Measurements from ENCODE around the gene PCP2.

The PCP2 gene

DNA sequence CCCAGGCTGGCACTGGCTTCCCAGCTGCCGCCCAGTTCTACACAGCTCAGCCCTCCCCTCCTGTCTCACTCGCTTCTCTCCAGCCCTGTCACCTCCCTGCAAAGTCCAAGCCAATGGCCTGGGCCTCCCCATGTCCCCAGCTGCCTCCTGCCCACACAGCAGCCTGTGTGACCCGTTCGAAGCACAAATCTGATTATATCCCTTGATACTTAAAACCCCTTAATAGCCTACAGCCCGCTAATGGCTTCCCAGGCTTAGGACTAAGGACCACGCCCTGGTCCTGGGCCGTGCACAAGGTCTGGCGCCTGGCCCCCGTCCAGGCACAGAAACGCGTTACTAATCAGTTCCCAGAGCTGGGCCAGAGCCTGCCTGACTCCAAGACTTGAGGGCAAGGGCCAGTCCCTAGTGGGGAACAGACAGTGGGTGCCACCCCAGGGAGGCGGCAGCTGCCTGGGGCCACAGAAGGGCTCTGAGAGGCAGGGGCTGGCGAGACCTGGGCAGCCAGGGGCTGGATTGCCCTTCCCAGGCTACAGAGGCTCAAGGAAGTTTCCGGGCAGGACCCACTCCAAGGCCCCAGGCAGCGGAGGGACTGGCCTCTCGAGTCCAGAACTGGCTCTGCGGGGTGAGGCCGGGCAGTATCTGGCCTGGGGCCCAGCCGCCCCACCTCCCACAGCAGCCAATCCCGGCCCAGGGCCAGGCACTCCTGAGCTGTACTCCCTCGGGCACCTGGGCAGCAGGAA, 14.6 kb downstream of the PCP2 start:
- no peak for DNase-seq

DNA sequence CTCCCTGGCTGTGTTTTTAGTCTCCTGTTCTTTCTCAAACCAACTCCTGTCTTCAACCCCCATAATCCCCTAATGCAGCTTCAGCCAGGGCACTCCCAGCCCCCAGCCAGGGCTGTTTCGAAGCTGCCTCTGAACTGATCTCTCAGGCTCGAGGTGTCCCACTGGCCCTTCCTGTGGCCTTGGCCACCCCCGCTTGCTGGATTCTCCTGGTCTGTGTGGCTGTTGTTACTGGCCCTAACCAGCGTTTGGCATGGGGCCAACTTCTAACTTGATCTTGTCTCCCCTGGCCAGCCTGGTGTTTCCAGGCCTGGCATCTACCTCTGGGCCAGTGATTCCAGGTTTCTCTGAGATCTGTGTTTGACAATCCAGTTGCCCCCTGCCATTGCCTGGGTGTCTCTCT, 15.2 kb downstream of the PCP2 start:
- no peak for DNase-seq

- DNase-seq, result no peak
Measured at GRCh38 chr19:7617735-7618134, 15.8 kb downstream of the PCP2 start.

GRCh38 chr19:7617172-7617571, 16.3 kb downstream of the PCP2 start:
- DNase-seq, result no peak

DNA sequence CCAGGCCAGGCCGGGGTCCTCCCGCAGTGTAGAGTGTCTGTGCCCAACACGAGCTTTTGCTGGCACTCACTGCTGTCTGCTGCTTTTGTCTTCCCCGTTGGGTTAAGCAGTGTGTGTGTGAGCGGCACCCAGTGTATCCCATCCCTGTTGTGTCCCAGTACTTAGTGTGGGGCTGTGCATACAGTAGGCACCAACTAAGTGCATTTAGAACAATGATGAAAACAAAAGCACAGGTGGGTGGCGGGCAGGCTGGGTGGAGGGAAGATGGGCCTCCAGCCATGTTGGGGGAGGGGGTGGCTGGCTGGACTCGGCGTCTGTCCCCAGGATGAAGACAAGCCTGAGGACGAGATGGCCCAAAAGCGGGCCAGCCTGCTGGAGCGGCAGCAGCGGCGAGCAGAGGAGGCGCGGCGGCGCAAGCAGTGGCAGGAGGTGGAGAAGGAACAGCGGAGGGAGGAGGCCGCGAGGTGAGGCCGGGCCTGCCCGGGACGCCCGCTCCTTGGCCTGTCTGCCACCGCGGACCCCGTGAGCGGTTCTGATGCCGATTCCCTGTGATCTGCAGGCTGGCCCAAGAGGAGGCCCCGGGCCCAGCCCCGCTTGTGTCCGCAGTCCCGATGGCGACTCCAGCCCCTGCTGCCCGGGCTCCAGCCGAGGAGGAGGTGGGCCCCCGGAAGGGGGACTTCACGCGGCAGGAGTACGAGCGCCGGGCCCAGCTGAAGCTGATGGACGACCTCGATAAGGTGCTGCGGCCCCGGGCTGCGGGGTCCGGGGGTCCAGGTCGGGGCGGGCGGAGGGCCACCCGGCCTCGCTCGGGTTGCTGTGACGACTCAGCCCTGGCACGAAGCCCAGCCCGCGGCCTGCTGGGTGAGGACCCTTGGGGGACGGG, 18.4 kb downstream of the PCP2 start:
- DNase-seq, result no peak

- no peak for DNase-seq
Measured at GRCh38 chr19:7612282-7613274, 20.9 kb downstream of the PCP2 start.

DNA sequence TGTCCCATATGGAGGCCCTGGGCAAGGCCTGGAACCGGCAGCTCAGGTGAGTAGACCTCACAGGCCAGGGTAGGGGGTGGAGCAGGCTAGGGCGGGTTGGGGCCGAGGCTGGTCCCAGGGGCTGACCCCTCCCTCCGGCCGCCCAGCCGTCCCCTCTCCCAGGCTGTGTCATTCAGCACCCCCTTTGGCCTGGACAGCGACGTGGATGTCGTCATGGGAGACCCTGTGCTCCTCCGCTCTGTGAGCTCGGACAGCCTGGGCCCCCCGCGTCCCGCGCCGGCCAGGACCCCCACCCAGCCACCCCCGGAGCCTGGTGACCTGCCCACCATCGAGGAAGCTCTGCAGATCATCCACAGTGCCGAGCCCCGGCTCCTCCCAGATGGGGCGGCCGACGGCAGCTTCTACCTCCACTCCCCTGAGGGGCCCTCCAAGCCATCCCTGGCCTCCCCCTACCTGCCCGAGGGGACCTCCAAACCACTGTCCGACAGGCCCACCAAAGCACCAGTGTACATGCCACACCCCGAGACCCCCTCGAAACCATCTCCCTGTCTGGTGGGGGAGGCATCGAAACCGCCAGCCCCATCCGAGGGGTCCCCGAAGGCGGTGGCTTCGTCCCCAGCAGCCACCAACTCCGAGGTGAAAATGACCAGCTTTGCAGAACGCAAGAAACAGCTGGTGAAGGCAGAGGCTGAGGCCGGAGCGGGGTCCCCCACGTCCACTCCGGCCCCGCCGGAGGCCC, 21.8 kb downstream of the PCP2 start:
- no peak for DNase-seq

- DNase-seq, result no peak
Measured at GRCh38 chr19:7610491-7611240, 22.9 kb downstream of the PCP2 start.

GRCh38 chr19:7607874-7608560, 25.5 kb downstream of the PCP2 start:
- no peak for DNase-seq

DNA sequence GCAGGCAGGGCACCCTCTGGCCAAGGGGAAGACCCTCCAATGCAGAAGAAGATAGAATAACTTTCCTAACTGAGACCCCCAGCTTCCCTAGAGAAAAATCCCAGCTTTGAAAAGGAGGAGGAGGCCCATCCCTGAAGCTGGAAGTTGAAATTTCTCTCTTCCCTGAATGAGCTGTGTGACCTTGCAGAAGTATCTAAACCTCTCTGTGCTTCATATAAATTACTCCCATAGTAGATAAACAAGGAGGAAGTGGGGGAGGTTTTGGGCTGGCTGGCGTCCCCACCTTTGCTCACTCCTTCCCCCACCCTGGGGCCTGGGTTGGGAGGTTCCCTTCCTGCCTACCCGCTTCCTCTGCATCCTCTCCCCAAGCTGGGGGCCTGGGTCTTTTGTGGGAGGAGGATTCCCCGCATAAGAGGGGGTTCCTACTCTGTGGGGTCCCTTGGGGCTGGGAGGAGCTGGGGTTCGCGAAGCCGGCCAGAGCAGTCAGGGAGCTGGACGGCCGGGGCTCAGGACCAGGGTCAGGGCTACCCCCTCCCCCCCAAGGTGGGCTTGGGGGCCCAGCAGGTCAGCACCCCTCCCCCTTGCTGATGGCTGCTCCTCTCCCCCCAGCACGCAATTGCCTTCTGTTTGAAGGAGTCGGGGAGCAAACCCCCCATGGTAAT, 26.2 kb downstream of the PCP2 start:
- DNase-seq, result no peak

DNA sequence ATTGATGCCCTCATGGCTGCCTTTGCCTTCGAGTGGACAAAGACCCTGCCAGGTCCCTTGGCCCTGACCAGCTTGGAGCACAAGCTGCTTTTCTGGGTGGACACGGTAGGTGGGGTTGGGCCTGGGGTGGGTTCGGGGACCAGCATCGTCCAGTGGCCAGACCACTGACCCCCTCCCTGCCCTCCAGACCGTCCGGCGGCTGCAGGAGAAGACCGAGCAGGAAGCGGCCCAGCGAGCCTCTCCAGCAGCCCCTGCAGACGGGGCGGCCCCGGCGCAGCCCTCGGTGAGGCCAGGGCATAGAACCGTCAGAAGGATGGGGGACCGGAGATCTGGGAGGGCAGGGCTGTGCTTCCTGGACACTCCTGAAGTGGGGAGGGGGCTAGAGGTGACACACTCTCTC, 27.2 kb downstream of the PCP2 start:
- no peak for DNase-seq

GRCh38 chr19:7605490-7606222, 27.9 kb downstream of the PCP2 start:
- no peak for DNase-seq

DNA sequence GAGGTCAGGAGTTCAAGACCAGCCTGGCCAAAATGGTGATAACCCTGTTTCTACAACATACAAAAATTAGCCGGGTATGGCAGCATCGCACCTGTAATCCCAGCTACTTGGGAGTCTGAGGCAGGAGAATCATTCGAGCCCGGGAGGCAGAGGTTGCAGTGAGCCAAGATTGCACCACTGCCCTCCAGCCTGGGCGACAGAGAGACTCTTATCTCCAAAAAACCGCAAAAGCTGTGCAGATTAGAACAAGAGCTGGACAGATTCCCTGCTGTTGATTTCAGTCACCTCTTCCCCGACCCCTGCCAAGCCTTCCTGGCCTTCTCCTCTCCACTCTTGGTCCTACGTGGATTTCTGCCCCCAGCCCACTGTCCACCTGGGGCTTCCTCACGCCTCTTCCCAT, 29.6 kb downstream of the PCP2 start:
- no peak for DNase-seq

DNA sequence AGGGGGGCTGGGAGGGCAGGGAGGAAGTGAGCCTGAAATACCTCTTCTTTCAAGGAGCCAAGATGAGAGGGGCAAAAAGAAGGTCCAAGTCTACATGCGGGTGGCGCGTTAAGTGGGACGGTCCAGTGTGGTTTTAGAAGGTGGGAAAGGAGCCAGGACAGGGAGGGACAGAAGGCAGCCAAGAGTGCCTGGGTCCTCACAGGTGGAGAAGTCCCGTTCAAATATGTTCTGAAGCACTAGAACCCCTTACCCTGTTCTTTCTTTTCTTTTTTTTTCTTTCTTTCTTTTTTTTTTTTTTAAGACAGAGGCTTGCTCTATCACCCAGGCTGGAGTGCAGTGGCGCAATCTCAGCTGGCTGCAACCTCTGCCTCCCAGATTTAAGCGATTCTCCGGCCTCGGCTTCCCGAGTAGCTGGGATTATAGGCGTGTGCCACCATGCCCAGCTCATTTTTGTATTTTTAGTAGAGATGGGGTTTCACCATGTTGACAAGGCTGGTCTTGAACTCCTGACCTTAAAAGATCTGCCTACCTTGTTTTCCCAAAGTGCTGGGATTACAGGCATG, 30.5 kb downstream of the PCP2 start:
- no peak for DNase-seq

DNA sequence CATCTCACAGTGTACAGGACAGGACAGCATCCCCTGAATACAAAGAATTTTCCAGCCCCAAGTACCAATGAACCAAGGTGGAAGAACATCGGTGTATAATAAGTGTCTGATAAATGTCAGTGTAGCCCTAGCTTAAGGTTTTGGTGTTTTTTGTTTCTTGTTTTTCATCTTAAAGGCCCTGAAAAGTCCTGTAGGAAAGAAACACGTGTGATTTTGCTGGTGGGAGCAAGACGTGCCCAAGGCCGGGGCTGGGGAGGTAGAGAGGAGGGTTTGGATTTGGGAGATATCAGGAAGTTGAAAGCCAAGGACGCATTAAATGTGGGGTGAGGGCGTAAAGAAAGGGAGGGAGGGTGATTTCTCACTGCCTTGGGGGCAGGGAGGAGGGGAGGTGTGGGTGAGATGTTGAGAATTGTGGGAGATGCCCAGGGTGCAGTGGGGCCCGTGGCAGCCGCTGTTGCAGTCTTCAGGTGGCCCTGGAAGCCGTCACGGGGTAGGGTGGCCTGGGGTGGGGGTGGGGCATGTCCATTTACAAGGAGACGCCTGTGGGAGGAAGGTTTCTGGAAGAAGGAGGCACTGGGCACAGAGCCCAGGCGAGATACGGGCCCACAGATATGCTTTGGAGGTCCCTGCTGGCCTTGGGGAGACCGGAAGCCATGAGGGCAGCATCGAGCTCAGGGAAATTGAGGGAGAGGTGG, 31.1 kb downstream of the PCP2 start:
- DNase-seq, result no peak

DNA sequence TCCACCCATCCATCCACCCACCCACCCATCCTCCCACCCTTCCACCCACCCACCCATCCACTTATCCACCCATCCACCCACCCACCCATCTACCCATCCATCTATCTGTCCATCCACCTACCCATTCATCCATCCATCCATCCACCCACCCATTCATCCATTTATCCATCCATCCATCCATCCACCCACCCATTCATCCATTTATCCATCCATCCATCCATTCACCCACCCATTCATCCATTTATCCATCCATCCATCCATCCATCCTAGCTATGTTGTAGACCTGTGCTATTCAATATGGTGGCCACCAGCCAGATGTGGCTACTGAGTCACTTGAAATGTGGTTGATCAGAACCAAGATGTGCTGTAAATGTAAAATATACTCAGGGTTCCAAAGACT, 32.8 kb downstream of the PCP2 start:
- no peak for DNase-seq

DNA sequence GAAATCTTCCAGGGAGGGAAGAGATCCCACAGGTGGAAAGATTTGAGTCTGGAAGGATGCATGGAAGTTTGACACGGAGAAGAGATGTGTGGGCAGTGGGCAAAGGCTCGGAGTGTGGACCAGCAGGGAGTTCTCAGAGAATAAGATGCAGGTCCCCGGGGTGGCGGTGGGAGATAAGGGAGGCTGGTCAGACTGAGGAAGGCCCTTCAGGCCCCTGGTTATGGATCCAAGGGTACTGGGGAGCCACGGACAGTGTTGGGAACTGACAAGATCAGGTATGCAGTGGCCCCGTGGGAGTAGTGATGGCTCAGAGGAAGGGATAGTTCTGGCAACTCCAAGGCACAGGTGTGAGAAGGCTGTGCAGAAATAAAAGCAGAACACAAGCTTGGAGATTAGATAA, 35.3 kb downstream of the PCP2 start:
- DNase-seq, result no peak

- no peak for DNase-seq
Measured at GRCh38 chr19:7597689-7598088, 35.8 kb downstream of the PCP2 start.

All from AML-193 (cell line).